NCI-H524 treated with DMSO at 0.1 percent for 48 hours (cell line): ENCODE measurements around the gene VCX2.
"Not testable (repeated sequence)": the region's sequence is repeated elsewhere in the genome, so short reads cannot be mapped to it uniquely, and the experiment has no call there.

Experiments used
- DNase-seq: peaks from one replicate; lab custom pipeline; 2025; lab: John Stamatoyannopoulos, UW

Gene VCX2

DNA sequence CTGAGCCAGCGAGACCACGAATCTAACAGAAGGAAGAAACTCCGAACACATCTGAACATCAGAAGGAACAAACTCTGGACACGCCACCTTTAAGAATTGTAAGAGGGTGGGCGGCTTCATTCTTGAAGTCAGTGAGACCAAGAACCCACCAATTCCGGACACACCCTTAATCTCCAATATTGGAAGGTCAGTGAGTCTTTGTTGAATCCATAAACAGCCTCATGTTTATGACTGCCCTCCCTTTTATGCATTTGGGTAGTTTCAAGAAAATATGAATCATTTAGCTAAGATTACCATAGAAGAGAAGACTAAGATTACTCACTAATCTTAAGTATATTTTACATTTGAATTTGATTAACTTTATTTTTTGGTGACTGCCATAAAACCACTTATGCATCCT lies 48.5 kb downstream of the VCX2 start:
- no peak for DNase-seq

DNA sequence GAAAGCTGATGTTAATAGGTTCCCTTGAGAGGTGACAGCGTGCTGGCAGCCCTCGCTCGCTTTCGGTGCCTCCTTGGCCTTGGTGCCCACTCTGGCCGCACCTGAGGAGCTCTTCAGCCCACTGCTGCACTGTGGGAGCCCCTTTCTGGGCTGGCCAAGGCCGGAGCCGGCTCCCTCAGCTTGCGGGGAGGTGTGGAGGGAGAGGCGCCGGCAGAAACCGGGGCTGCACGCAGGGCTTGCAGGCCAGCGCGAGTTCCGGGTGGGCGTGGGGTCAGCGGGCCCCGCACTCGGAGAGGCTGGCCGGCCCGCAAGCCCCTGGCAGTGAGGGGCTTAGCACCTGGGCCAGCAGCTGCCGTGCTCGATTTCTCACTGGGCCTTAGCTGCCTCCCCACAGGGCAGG lies 49.7 kb downstream of the VCX2 start:
- not testable (repeated sequence) for DNase-seq
